HG03520 (cell line): ENCODE data around the gene RPL10A.
A peak's percentile ranks its signal among the peaks of the same experiment; 100 is the strongest.

ENCODE experiments used
- ATAC-seq: cut with Tn5 transposase; IDR thresholded peaks from one replicate; pipeline ENCODE4 v1.9.1; 2021; ENCODE audit warnings: mild to moderate bottlenecking, moderate library complexity; ENCODE audit not compliant: unreplicated experiment

The RPL10A gene

DNA sequence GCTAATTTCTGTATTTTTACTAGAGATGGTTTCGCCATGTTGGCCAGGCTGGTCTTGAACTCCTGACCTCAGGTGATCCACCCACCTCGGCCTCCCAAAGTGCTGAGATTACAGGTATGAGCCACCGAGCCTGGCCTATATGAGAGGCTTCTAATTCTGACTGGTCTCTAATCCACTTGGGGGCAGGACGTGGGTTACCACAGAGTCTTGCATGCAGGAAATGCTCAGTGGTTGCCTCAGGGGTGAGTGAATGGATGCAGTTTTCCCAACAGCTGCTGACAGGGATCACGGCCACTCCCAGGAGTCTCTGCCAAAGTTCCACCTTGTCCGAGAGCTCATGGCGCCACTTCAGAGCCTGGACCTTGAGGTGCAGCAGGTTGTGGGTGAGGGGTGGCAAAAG lies 22.5 kb upstream of the RPL10A start:
- no peak for ATAC-seq

GRCh38 chr6:35448191-35448590 lies 20.0 kb upstream of the RPL10A start:
- no peak for ATAC-seq

- ATAC-seq, result no peak
Observed at GRCh38 chr6:35449287-35449881, 18.8 kb upstream of the RPL10A start.

- ATAC-seq, result no peak
Observed at GRCh38 chr6:35451354-35452182, 16.6 kb upstream of the RPL10A start.

DNA sequence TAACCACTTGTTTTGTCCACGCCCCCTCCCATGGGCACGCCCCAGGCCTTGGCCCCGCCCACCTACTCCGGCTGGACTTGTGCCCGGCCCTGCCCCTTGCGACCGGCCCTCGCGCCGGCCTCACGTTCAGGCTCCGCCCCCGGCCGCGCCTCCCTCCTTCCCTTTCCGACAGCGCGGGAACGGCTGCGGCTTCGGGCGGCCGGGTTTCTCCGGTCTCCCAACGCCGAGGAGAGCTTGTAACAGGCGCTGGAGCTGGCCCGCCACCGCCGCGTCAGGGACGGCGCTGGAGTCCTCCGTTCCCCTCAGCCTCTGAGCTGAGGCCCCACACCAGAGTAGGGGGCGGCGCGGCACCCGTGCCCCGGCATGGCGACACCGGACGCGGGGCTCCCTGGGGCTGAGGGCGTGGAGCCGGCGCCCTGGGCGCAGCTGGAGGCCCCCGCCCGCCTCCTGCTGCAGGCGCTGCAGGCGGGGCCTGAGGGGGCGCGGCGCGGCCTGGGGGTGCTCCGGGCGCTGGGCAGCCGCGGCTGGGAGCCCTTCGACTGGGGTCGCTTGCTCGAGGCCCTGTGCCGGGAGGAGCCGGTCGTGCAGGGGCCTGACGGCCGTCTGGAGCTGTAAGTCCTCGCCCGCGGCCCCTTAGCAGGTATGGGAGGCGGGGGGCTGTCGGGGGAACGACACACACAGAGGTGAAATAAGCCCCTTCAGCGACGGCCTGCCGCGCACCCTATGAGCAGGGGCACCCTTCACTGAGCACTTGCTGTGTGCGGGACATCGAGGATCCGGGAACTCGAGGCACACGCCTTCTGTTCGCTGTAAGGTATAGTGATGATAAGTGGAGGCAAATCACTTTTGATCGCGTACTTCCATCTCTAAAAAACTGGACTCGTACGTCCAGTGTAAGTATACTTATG lies 15.8 kb upstream of the RPL10A start, which contains the start of gene FANCE:
Gene FANCE, plus strand, starts transcription at position 156 of the 908 bp plus-strand sequence. Its CDS starts 208 bp downstream, at position 364.
- peak; percentile 89 for ATAC-seq

DNA sequence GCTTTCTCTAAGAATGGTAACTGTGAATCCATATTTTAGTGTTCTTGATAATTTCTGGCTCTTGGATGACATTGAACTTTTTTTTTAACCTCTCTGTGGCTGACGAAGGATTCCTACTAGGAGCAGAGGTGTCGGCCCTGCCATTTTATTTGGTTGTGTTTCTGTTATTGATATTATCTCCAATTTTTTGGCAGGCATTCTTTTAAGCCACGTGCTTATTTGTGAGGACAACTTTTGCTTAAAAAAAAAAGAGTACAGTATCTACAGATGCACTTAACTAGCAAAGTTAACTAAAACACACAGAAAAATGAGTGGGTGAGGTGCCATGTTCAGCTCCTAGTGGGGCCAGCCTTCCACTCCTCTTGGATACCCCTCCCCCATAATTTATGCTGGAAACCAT lies 15.0 kb upstream of the RPL10A start:
- ATAC-seq, result no peak

GRCh38 chr6:35454391-35455110 lies 13.7 kb upstream of the RPL10A start:
- no peak for ATAC-seq

GRCh38 chr6:35457907-35458306 lies 10.3 kb upstream of the RPL10A start:
- no peak for ATAC-seq

GRCh38 chr6:35461270-35461669 lies 6.9 kb upstream of the RPL10A start:
- no peak for ATAC-seq

- no peak for ATAC-seq
Observed at GRCh38 chr6:35463292-35463691, 4.9 kb upstream of the RPL10A start.

DNA sequence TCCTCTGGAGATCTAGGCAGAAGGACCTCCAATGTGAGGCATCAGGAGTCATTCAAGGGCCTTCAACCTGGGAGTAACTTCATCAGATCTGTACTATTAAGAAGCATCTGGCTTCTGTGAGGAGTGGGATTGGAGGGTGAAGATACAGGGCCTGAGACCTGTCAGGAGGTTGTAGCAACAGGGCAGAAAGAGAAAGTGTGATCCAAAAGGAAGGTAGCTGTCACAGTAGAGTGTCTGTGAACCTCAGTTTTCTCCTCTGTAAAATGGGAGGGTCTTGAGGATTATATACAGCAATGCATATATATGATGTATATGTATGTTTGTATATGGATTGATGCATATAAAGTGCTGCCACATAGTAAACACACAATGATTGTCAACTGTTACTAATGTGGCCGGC lies 2.6 kb upstream of the RPL10A start:
- no peak for ATAC-seq

GRCh38 chr6:35468980-35469750 lies 964 bp downstream of the RPL10A start:
- no peak for ATAC-seq

DNA sequence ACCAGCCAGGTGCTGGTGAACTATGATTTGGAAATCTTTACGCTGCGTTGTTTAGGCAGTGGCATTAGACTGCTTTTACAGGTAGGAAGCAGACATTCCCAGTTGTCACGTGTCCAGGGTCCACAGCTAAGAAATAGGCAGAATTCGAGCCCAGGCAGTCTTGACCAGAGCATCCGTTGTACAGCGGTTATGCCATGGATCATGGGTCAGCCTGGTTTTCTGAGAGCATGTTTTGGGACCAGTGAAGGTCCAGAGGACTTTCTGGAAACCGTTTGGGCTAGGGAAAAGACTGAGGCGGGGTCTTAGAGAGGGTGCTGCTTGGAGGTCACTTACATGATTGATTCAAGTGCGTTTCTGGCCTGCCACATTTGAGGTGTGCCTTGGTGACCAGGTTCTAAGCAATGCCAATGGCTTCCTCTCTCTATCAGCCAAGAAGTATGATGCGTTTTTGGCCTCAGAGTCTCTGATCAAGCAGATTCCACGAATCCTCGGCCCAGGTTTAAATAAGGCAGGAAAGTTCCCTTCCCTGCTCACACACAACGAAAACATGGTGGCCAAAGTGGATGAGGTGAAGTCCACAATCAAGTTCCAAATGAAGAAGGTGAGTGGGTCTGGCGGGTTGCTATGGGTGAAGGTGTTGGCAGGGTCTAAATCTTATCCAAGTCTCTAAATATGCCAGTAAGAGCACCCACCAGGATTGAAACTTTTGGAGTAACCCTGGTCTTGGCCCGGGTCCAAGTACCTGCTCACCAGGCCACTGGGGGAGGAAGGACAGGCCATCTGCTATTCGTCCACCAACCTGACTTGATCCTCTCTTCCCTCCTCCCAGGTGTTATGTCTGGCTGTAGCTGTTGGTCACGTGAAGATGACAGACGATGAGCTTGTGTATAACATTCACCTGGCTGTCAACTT lies 1.8 kb downstream of the RPL10A start:
- ATAC-seq, result no peak

GRCh38 chr6:35470663-35471120 lies 2.5 kb downstream of the RPL10A start:
- ATAC-seq, result no peak

GRCh38 chr6:35471836-35472345 lies 3.7 kb downstream of the RPL10A start:
- no peak for ATAC-seq

GRCh38 chr6:35473075-35473849 lies 5.1 kb downstream of the RPL10A start:
- ATAC-seq, result no peak

- ATAC-seq, result no peak
Observed at GRCh38 chr6:35473850-35474130, 5.6 kb downstream of the RPL10A start.
